Stomach (tissue), 4 donors: ENCODE measurements around the gene EPB41L3.

Experiments used
- CTCF ChIP-seq, 7 experiments: fragments of 450-650 bp in 4 of 7; fragments of 200-600 bp in 3 of 7; sonication (generic) in 3 of 7; IDR thresholded peaks; one replicate each; pipeline ENCODE4 v1.5.1; 2016 to 2019; ENCODE audit warnings: antibody characterized with exemption in 7 of 7, control low read depth in 2 of 7, mild to moderate bottlenecking in 1 of 7
- EP300 ChIP-seq: sonication (generic); formaldehyde crosslinking; IDR thresholded peaks from one replicate; pipeline ENCODE4 v1.6.1; 2017; ENCODE audit warnings: antibody characterized with exemption
- POLR2A ChIP-seq, 4 donors: fragments of 450-650 bp; IDR thresholded peaks; one replicate each; pipeline ENCODE4 v1.6.1; 2016; ENCODE audit warnings: antibody characterized with exemption in 4 of 4, control low read depth in 2 of 4, mild to moderate bottlenecking in 1 of 4, moderate library complexity in 1 of 4
- POLR2AphosphoS5 ChIP-seq, 3 donors: sonication (generic); formaldehyde crosslinking; IDR thresholded peaks; one replicate each; pipeline ENCODE4 v1.6.1; 2016; ENCODE audit warnings: antibody characterized with exemption in 3 of 3

- no peak for TF ChIP-seq CTCF (IDR thresholded peaks at IDR 0.05)
- no peak for TF ChIP-seq POLR2A (IDR thresholded peaks at IDR 0.05)
- no peak for TF ChIP-seq POLR2AphosphoS5 (IDR thresholded peaks at IDR 0.05)
- TF ChIP-seq EP300 = no peak
Observed at GRCh38 chr18:5466256-5466655, 77.5 kb downstream of the EPB41L3 start.
